HG03521 (cell line): ENCODE measurements around the gene CNOT8.
"Not testable (repeated sequence)": the region's sequence is repeated elsewhere in the genome, so short reads cannot be mapped to it uniquely, and the experiment has no call there.

Experiments
- ATAC-seq: cut with Tn5 transposase; IDR thresholded peaks from one replicate; pipeline ENCODE4 v1.9.1; 2021; ENCODE audit warnings: mild to moderate bottlenecking, moderate library complexity; ENCODE audit not compliant: unreplicated experiment

Gene CNOT8

DNA sequence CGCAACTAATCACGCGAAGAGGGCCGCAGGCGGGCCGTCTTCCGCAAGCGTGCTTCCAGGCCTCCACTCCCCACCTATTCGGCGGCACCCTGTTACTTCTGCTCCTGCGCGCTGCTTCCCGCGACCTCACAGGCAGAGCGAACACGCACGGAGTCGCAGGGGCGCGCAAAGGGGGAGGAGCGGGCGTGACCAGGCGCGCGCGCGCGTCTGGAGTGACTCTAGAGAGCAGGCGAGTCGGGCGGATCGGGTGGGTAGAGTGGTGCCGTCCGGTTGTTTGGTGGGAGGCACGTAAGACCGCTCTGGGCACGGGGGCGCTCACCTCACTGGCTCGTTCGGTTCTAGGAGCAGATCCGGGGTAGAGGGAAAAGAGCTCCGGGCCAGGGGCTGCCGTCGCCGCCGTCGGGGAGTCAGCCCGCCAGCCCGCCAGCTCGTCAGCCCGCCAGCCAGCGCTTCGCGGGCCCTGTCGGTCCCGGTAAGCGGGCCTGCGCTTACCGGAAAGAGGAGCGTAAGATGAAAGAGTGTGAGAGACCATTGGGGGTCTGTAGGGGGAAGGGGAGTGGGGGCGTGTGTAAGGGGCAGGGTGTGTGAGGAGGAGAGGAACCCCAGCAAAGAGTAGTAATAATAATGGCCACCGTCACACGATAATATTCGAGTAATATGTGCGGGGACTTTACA, at the start of gene CNOT8:
CNOT8 (plus strand) TSS at position 331 of the 675 bp plus-strand sequence. CDS start 4,652 bp downstream, outside the sequence.
- peak; percentile 78 for ATAC-seq

GRCh38 chr5:154811239-154811638, 47.2 kb upstream of the CNOT8 start:
- no peak for ATAC-seq

DNA sequence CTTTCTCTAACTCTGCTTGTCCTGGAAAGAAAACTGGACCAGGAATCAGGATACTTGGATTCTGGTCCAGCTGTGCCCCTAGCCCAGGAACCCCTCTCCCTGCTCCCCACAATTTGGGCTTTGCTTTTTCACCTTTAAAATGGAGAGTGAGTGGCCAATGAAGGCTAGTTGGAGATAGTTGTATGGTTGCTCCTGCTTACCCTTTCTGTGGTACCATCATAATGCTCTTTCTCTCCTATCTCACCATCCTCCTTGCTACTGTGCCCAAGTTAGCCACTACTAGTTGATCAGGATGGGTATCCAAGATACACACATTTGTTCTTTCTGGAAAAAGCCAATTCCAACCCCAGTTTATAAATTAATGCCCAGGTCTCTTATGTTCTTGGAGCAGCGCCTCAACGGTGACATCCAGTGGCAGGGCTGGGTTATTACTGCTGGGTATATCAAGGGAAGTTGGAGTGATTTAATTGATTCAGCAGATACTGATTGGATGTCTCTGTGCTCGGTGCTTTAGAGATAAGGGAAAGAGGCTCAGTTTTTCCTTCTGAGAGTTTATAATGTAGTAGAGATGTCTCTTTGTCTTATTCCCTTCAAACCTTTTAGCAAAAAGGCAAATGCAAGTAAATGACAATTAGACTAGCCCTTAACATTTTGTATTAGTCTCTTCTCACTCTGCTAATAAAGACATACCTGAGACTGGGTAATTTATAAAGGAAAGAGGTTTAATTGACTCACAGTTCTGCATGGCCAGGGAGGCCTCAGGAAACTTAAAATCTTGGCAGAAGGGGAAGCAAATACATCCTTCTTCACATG, 46.6 kb upstream of the CNOT8 start:
- no peak for ATAC-seq

GRCh38 chr5:154813158-154813557, 45.3 kb upstream of the CNOT8 start:
- ATAC-seq: no peak

GRCh38 chr5:154813736-154814135, 44.7 kb upstream of the CNOT8 start:
- ATAC-seq: no peak

GRCh38 chr5:154815025-154815424, 43.4 kb upstream of the CNOT8 start:
- ATAC-seq: no peak

- ATAC-seq: no peak
Observed at GRCh38 chr5:154815684-154816247, 42.7 kb upstream of the CNOT8 start.

DNA sequence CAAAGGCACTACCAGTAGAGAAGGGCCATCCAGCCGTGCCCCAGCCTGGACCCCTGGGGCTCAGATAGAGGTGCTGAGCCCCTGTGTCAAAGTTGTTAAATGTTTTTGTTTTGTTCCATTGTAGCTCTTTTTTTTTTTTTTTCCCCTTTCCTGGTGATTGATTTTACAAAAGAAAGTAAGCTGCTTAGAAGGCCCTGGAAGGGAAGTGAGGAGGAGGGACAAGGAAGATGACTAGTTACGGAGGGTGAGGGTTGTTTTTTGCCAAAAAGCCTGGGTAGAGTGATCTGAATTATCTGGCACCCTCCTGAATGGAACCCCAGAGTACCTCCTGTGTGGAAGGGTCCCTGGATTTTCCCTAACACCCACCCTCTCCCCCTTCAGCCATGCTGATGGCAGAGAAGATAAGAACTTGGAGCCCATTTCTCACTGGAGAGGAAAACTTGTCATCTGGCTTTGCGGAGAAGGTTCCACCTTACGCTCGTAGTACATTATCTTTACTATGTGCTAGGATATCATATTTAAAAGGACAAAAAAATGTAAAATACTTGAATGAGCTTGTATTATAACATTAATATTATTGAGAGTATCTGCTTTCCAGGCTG, 41.4 kb upstream of the CNOT8 start:
- no peak for ATAC-seq

GRCh38 chr5:154817815-154818214, 40.6 kb upstream of the CNOT8 start:
- ATAC-seq: no peak

GRCh38 chr5:154818471-154819116, 39.8 kb upstream of the CNOT8 start:
- ATAC-seq: no peak

GRCh38 chr5:154819546-154819945, 38.9 kb upstream of the CNOT8 start:
- ATAC-seq: no peak

- ATAC-seq: no peak
Observed at GRCh38 chr5:154820383-154820782, 38.0 kb upstream of the CNOT8 start.

GRCh38 chr5:154822896-154823295, 35.5 kb upstream of the CNOT8 start:
- ATAC-seq: not testable (repeated sequence)

DNA sequence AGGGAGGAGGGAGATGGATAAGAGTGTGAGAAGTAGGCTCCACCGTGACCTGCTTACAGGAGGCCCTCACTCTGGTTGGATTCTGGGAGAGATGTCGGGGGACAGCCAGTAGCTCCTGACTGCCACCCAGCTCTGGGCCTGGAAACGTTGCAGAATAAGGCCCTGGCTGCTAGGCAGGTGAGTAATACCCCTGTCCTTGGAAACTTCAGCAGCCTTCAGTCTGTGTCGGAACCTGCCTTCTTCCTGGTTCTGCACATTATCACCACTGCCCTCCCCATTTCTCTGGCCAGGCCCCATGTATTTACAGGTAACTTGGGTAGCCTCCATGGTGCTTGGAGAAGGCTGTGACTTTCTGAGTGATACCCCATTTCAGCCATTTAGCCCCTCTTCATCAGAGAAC, 34.8 kb upstream of the CNOT8 start:
- no peak for ATAC-seq

- ATAC-seq: no peak
Observed at GRCh38 chr5:154824070-154824469, 34.4 kb upstream of the CNOT8 start.

GRCh38 chr5:154829181-154829588, 29.2 kb upstream of the CNOT8 start:
- no peak for ATAC-seq

- ATAC-seq: no peak
Observed at GRCh38 chr5:154829589-154830218, 28.7 kb upstream of the CNOT8 start.

GRCh38 chr5:154830219-154830595, 28.2 kb upstream of the CNOT8 start:
- ATAC-seq: no peak

GRCh38 chr5:154830596-154830995, 27.8 kb upstream of the CNOT8 start:
- no peak for ATAC-seq

GRCh38 chr5:154831451-154831850, 27.0 kb upstream of the CNOT8 start:
- no peak for ATAC-seq

DNA sequence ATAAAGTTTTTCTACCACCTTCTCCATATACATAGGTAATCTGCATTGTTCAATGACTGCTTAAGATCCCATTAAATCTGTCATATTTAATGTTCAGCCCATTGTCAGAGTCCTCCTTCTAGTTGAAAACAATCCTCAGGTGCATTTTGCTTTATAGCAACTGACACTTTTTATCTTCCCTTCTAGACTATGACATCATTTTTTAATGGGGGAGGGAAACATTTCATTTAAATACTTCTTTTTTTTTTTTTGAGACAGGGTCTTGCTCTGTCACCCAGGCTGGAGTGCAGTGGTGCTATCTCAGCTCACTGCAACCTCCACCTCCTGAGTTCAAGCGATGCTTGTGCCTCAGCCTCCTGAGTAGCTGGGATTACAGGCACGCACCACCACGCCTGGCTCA, 25.6 kb upstream of the CNOT8 start:
- not testable (repeated sequence) for ATAC-seq
